ENCODE data around the gene PPARA.

The PPARA gene

DNA sequence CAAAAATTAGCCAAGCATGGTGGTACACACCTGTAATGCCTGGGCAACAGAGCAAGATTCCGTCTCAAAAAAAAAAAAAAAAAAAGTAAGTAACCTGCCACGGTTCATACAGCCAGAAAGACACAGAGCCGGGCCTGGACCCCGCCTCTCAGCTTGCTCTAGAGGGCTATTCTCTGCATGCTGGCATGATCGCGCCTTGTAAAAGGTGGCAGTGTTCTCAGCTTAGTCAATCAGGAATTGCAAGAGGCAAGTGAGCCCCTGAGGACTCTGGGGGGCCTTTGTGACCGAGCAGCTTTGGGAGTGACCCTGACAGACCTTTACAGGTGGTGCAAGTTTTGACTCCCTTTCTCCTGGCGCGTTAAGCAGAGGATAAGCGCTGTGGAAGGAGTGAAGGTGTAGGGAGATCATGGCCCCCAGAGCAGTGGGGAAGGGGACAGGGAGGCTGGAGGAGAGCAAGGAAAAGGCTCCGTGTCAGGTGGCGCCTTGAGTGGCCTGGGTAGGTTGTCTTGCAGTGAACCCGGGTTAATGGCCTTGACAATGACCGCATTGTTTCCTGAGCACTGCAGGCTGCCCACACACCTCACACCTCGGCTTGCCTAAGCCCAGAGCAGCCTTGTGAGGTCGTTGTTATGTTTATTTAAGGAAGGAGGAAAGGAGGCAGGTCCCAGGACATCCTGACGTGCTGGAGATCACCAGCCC is 50.9 kb downstream of the PPARA start:
- Histone ChIP-seq H3K9me3 (ENCODE audit: insufficient read depth, low read length) (no peaks in the 10 kb centered on the region), H3K27ac (ENCODE audit: low read length) (no peak overlapping the region), H3K4me1 (ENCODE audit: low read length) (no peaks in the 10 kb centered on the region), H3K36me3 (replicated peaks; ENCODE audit: low read depth, low read length) (peaks cover 14% of the 10 kb centered on the region), H4K20me1 (ENCODE audit: insufficient read depth, low read length) (no peaks in the 10 kb centered on the region), H3K4me3 (ENCODE audit: low read length) (no peak overlapping the region), H3K27me3 (ENCODE audit: low read depth, low read length) (no peaks in the 10 kb centered on the region), H3K9ac (ENCODE audit: low read length) (no peak overlapping the region), H2AFZ (ENCODE audit: low read depth, low read length) (no peak overlapping the region), H3K79me2 (ENCODE audit: low read length) (no peaks in the 10 kb centered on the region), H3K4me2 (ENCODE audit: low read length) (no peak overlapping the region)
- TF ChIP-seq, protein P1, sequence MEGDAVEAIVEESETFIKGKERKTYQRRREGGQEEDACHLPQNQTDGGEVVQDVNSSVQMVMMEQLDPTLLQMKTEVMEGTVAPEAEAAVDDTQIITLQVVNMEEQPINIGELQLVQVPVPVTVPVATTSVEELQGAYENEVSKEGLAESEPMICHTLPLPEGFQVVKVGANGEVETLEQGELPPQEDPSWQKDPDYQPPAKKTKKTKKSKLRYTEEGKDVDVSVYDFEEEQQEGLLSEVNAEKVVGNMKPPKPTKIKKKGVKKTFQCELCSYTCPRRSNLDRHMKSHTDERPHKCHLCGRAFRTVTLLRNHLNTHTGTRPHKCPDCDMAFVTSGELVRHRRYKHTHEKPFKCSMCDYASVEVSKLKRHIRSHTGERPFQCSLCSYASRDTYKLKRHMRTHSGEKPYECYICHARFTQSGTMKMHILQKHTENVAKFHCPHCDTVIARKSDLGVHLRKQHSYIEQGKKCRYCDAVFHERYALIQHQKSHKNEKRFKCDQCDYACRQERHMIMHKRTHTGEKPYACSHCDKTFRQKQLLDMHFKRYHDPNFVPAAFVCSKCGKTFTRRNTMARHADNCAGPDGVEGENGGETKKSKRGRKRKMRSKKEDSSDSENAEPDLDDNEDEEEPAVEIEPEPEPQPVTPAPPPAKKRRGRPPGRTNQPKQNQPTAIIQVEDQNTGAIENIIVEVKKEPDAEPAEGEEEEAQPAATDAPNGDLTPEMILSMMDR (IDR thresholded peaks at IDR 0.05; ENCODE audit: low read depth, low read length) = no peak
- no peak for TF ChIP-seq EZH2phosphoT487 (IDR thresholded peaks at IDR 0.05; ENCODE audit: low read depth)

DNA sequence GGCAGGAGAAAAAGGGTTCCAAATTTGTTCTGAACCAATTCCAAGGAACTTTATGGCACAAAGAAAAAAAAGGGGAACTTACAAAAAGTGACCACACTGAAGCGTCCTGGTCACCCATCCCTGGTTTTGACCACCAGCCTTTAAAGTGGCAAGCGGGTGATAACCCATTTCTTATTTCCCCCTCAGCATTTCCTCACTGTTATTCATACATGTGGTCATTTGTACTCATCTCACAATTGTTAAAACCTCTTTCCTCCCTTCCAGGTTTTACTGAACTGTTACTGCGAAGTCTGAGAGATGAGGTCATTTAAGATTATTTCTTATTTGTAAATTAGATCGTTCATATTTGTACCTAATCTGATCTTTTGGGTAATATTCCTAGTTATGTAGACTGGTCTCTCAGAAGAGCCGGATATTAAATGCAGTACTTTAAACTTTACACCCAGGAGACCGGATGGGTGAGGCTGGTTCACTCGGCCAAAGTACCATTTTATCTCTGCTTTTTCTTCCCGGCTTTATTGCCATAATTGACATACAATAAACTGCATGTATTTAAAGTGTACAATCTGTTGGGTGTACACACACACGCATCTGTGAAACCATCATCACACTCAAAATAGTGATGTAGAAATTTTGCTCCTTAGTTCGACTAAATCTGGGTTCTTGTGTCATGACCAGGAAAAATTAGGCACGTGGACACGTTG is 52.7 kb downstream of the PPARA start:
- no peak overlapping the region for H3K27ac ChIP-seq (ENCODE audit: low read length)
- TF ChIP-seq, protein P1 (IDR thresholded peaks at IDR 0.05; ENCODE audit: low read depth, low read length) = no peak
- TF ChIP-seq EZH2phosphoT487 (IDR thresholded peaks at IDR 0.05; ENCODE audit: low read depth) = no peak
- H3K79me2 ChIP-seq (ENCODE audit: low read length) = no peaks in the 10 kb centered on the region
- no peaks in the 10 kb centered on the region for H3K9me3 ChIP-seq (ENCODE audit: insufficient read depth, low read length)
- H3K4me1 ChIP-seq (ENCODE audit: low read length) = no peaks in the 10 kb centered on the region
- no peaks in the 10 kb centered on the region for H4K20me1 ChIP-seq (ENCODE audit: insufficient read depth, low read length)
- peaks cover 14% of the 10 kb centered on the region for H3K36me3 ChIP-seq (replicated peaks; ENCODE audit: low read depth, low read length)
- H3K4me3 ChIP-seq (ENCODE audit: low read length) = no peak overlapping the region
- no peaks in the 10 kb centered on the region for H3K27me3 ChIP-seq (ENCODE audit: low read depth, low read length)
- H3K9ac ChIP-seq (ENCODE audit: low read length) = no peak overlapping the region
- H2AFZ ChIP-seq (ENCODE audit: low read depth, low read length) = no peak overlapping the region
- no peak overlapping the region for H3K4me2 ChIP-seq (ENCODE audit: low read length)

GRCh38 chr22:46203601-46203980 is 53.3 kb downstream of the PPARA start:
- H3K4me1 ChIP-seq (ENCODE audit: low read length) = no peaks in the 10 kb centered on the region
- H3K9ac ChIP-seq (ENCODE audit: low read length) = no peak overlapping the region
- no peaks in the 10 kb centered on the region for H3K79me2 ChIP-seq (ENCODE audit: low read length)
- no peaks in the 10 kb centered on the region for H3K27me3 ChIP-seq (ENCODE audit: low read depth, low read length)
- H3K36me3 ChIP-seq (replicated peaks; ENCODE audit: low read depth, low read length) = peaks cover 17% of the 10 kb centered on the region
- no peak overlapping the region for H2AFZ ChIP-seq (ENCODE audit: low read depth, low read length)
- H3K9me3 ChIP-seq (ENCODE audit: insufficient read depth, low read length) = no peaks in the 10 kb centered on the region
- no peak overlapping the region for H3K4me2 ChIP-seq (ENCODE audit: low read length)
- H3K27ac ChIP-seq (ENCODE audit: low read length) = no peak overlapping the region
- TF ChIP-seq EZH2phosphoT487 (IDR thresholded peaks at IDR 0.05; ENCODE audit: low read depth) = no peak
- TF ChIP-seq, protein P1 (IDR thresholded peaks at IDR 0.05; ENCODE audit: low read depth, low read length) = no peak
- H3K4me3 ChIP-seq (ENCODE audit: low read length) = no peak overlapping the region
- no peaks in the 10 kb centered on the region for H4K20me1 ChIP-seq (ENCODE audit: insufficient read depth, low read length)

DNA sequence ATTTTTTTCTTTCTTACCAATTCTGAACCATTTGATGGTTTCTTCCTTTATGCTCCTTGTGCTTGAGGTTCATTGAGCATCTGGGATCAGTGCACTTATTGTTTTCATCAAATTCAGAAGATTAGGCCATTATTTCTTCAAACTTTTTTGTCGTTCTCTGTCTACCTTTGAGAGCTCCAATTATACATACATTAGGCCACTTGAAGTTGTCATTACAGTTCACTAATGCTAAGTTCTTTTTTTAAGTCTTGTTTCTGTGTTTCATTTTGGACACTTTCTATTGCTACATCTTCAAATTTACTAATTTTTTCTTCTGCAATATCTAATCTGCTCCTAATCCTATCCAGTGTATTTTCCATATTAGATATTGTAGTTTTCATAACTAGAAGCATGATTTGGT is 58.9 kb downstream of the PPARA start:
- H2AFZ ChIP-seq (ENCODE audit: low read depth, low read length) = no peak overlapping the region
- peaks cover 11% of the 10 kb centered on the region for H3K9me3 ChIP-seq (ENCODE audit: insufficient read depth, low read length)
- H3K36me3 ChIP-seq (replicated peaks; ENCODE audit: low read depth, low read length) = peaks cover 37% of the 10 kb centered on the region
- no peaks in the 10 kb centered on the region for H3K27me3 ChIP-seq (ENCODE audit: low read depth, low read length)
- H4K20me1 ChIP-seq (ENCODE audit: insufficient read depth, low read length) = no peaks in the 10 kb centered on the region
- no peak overlapping the region for H3K4me2 ChIP-seq (ENCODE audit: low read length)
- H3K4me1 ChIP-seq (ENCODE audit: low read length) = no peaks in the 10 kb centered on the region
- no peak overlapping the region for H3K27ac ChIP-seq (ENCODE audit: low read length)
- no peak for TF ChIP-seq EZH2phosphoT487 (IDR thresholded peaks at IDR 0.05; ENCODE audit: low read depth)
- TF ChIP-seq, protein P1 (IDR thresholded peaks at IDR 0.05; ENCODE audit: low read depth, low read length) = no peak
- H3K4me3 ChIP-seq (ENCODE audit: low read length) = no peak overlapping the region
- no peaks in the 10 kb centered on the region for H3K79me2 ChIP-seq (ENCODE audit: low read length)
- no peak overlapping the region for H3K9ac ChIP-seq (ENCODE audit: low read length)

Data from OCI-LY3 (cell line).